Breast epithelium (tissue), 3 donors: ENCODE data around the gene RAPGEF4.

Experiments
- POLR2A ChIP-seq: fragments of 450-650 bp; IDR thresholded peaks from one replicate; pipeline ENCODE4 v1.6.1; 2016; ENCODE audit warnings: antibody characterized with exemption, mild to moderate bottlenecking, moderate library complexity
- TF ChIP-seq, protein P1 (sequence below), 3 donors: fragments of 450-650 bp; IDR thresholded peaks; one replicate each; pipeline ENCODE4 v1.5.1; 2016 to 2017; ENCODE audit warnings: antibody characterized with exemption in 3 of 3, mild to moderate bottlenecking in 3 of 3, moderate library complexity in 3 of 3

DNA sequence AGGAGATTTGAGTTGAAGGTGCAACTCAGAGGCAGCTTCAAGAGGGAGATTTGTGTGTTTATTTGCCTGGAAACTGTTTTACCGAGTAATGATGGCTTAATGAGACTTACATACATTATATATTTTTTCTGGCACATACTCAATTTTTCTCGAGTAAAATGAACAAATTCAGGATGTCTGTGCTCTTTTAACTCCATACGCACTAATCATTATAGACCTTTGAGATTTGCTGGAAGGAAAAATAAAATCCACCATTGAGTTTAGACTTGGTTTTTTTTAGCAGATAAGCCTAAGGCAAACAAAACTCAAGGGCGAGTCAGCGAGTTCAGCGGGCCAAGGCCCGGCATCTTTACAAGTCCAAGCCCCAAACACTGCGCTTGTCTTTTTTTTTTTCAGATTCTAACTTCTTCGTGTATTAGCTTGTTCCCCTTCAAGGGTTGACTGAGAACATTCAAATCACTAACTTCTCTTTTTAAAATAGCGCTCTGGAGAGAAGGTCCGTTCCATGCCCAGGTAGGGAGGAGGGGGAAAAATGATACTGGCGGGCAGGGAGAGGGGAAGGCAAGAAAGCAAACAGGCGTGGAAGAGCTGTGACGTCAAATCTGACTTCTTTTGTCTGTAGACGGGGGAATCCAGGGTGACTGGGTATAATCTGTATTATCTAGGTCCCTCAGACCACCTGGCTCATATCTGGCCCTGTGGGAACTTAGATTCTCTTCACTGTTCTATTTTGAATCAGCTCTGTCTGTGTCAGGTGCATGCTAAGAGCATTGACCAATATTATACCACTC lies 267.3 kb downstream of the RAPGEF4 start:
- TF ChIP-seq, protein P1, sequence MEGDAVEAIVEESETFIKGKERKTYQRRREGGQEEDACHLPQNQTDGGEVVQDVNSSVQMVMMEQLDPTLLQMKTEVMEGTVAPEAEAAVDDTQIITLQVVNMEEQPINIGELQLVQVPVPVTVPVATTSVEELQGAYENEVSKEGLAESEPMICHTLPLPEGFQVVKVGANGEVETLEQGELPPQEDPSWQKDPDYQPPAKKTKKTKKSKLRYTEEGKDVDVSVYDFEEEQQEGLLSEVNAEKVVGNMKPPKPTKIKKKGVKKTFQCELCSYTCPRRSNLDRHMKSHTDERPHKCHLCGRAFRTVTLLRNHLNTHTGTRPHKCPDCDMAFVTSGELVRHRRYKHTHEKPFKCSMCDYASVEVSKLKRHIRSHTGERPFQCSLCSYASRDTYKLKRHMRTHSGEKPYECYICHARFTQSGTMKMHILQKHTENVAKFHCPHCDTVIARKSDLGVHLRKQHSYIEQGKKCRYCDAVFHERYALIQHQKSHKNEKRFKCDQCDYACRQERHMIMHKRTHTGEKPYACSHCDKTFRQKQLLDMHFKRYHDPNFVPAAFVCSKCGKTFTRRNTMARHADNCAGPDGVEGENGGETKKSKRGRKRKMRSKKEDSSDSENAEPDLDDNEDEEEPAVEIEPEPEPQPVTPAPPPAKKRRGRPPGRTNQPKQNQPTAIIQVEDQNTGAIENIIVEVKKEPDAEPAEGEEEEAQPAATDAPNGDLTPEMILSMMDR (IDR thresholded peaks at IDR 0.05), result no peak
- no peak for TF ChIP-seq POLR2A
